ENCODE measurements around the gene FOXA3. TPM values are rescaled to one million over a fixed set of nuclear protein-coding genes. Genes with fewer than 3 reads are reported as not detected.
A peak's percentile ranks its signal among the peaks of the same experiment; 100 is the strongest.

The FOXA3 gene
- total RNA-seq, 1 experiment from 2014 or later, result not detected

DNA sequence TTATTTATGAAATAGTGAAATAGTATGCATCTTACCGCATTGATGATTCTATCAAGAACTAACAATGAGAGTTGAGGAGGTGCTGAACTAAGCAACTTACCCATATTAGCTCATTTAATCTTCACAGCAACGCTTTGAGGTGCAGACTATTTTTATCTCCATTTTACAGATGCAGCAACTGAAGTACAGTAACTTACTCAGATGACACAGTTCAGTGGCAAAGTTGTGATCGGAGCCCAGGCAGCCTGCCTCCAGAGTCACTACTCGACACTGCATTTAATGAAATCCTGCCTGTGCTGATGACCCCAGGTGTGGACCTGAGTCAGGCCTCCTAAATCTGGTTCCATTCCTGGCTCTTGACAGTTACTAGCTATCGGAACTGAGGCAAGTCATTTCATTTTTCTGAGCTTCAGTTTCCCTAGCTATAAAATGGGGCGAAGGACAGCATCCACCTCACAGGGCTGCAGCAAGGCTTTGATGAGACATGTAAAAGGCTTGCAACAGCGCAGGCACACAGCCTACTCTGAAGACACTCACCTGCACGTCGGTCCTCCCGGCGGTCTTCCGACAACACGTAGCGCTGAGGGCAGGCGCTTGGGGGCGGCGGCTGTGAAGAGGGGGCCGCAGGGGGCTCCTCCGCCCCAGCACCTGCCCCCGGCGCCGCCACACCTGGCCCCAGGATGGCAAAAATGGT, 36.8 kb downstream of the FOXA3 start:
- TF ChIP-seq, protein P1, sequence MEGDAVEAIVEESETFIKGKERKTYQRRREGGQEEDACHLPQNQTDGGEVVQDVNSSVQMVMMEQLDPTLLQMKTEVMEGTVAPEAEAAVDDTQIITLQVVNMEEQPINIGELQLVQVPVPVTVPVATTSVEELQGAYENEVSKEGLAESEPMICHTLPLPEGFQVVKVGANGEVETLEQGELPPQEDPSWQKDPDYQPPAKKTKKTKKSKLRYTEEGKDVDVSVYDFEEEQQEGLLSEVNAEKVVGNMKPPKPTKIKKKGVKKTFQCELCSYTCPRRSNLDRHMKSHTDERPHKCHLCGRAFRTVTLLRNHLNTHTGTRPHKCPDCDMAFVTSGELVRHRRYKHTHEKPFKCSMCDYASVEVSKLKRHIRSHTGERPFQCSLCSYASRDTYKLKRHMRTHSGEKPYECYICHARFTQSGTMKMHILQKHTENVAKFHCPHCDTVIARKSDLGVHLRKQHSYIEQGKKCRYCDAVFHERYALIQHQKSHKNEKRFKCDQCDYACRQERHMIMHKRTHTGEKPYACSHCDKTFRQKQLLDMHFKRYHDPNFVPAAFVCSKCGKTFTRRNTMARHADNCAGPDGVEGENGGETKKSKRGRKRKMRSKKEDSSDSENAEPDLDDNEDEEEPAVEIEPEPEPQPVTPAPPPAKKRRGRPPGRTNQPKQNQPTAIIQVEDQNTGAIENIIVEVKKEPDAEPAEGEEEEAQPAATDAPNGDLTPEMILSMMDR (conservative IDR thresholded peaks at IDR 0.05; ENCODE audit: low read depth, low read length), result no peak
- no peak for TF ChIP-seq EZH2 (IDR thresholded peaks at IDR 0.05; ENCODE audit: borderline replicate concordance, low read depth, low read length, poor library complexity, severe bottlenecking)
- Histone ChIP-seq H3K4me1 (ENCODE audit: insufficient read depth, low read length, poor library complexity, severe bottlenecking) (peaks cover 3% of the 10 kb centered on the region), H3K9me3 (ENCODE audit: low read depth, low read length, poor library complexity, severe bottlenecking) (no peaks in the 10 kb centered on the region), H3K27ac (ENCODE audit: low read depth, low read length, poor library complexity, severe bottlenecking) (no peak overlapping the region), H3K27me3 (replicated peaks; ENCODE audit: insufficient read depth, low read depth, low read length, poor library complexity) (no peaks in the 10 kb centered on the region), H3K36me3 (ENCODE audit: insufficient read depth, low read length, poor library complexity, severe bottlenecking) (peaks cover 3% of the 10 kb centered on the region), H3K4me3 (ENCODE audit: low read depth, low read length, poor library complexity, severe bottlenecking) (peak overlapping the region; percentile 76)
- intact Hi-C loops (cut with micrococcal nuclease; ENCODE audit: unreplicated experiment), result no loop called here
- BruUV-seq (replicated peaks), result no TSS peak
- ChIA-PET POLR2A (ENCODE audit: low non-redundant PET) (no interaction called here), CTCF (interaction anchor here (0.6 kb wide), 2 partner anchors 45 to 131 kb away, joined by 3 to 5 read pairs; no protein-coding TSS in a partner anchor)
- DNase-seq (ENCODE audit: low spot score), result no peak

DNA sequence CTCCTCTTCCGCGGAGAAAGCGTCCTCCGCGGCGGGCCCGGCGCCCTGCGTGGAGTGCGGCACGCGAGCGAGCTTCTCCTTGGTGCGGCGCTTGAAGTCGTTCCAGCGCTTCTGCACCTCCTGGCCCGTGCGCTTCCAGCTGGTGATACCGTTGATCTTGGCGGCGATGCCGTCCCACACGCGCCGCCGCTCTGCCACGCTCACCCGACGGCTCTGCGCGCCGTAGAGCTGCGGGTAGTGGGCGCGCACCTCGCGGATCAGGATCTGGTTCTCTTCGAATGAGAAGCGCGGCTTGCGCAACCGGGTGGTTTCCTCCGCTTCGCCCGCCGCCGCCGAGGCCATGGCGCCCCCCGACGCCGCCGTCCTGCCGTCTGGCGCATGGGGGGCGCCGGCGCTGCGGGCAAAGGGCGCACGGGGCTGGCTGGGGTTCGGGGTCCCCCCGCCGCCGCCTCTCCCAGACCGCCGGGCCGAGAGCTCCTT, 37.3 kb downstream of the FOXA3 start:
- H3K4me1 ChIP-seq (ENCODE audit: insufficient read depth, low read length, poor library complexity, severe bottlenecking), result peaks cover 3% of the 10 kb centered on the region
- no peaks in the 10 kb centered on the region for H3K9me3 ChIP-seq (ENCODE audit: low read depth, low read length, poor library complexity, severe bottlenecking)
- no TSS peak for BruUV-seq (replicated peaks)
- peak overlapping the region; percentile 58 for H3K27ac ChIP-seq (ENCODE audit: low read depth, low read length, poor library complexity, severe bottlenecking)
- TF ChIP-seq, protein P1 (conservative IDR thresholded peaks at IDR 0.05; ENCODE audit: low read depth, low read length), result no peak
- no peak for TF ChIP-seq EZH2 (IDR thresholded peaks at IDR 0.05; ENCODE audit: borderline replicate concordance, low read depth, low read length, poor library complexity, severe bottlenecking)
- DNase-seq (ENCODE audit: low spot score), result peak; percentile 65
- peaks cover 3% of the 10 kb centered on the region for H3K36me3 ChIP-seq (ENCODE audit: insufficient read depth, low read length, poor library complexity, severe bottlenecking)
- H3K4me3 ChIP-seq (ENCODE audit: low read depth, low read length, poor library complexity, severe bottlenecking), result peak overlapping the region; percentile 76
- no peaks in the 10 kb centered on the region for H3K27me3 ChIP-seq (replicated peaks; ENCODE audit: insufficient read depth, low read depth, low read length, poor library complexity)
- intact Hi-C loops (cut with micrococcal nuclease; ENCODE audit: unreplicated experiment), result no loop called here
- CTCF ChIA-PET, result interaction anchor here (0.6 to 0.7 kb wide), 3 partner anchors 45 to 423 kb away, joined by 3 to 5 read pairs (median 3); no protein-coding TSS in a partner anchor
- POLR2A ChIA-PET (ENCODE audit: low non-redundant PET), result no interaction called here

DNA sequence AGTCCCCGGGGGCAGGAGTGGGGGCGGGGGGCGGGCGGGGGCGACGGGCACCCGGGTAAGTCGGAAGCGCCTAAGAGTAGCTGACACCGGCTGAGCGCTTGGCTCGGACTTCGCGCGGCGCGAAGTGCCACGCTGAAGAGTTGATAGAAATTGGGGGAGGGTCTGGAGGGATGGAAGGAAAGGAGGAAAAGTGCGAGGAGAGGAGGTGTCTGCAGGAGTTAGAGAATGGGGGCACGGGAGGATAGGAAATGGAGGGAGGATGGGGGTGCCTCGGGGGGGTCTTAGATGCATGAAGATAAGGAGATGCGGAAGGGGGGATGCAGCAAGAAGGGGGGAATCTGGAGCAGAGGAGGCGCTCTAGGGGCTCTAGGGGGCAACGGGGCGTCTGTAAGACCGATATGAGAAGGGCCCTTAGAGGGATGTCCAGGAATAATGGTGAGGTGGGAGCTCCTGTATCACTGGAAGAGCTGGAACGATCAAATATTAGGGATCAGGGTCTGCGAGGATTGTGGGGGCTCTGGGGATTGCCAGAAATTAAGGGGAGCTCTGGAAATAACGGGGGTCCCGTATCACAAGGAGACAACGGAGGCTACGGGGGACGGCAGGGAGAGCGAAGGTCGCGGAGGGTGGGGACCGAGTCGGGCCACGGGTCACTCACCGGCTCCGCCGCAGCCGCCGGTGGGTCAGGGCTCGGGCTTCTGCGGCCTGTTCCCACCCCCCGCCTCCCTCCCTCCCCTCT, 38.0 kb downstream of the FOXA3 start, which contains the start of gene MYPOP:
Gene MYPOP (minus strand): TSS at position 702 of the 739 bp plus-strand sequence. CDS start 840 bp downstream, outside the sequence.
- Histone ChIP-seq H3K4me3 (ENCODE audit: low read depth, low read length, poor library complexity, severe bottlenecking) (peak within 1 kb of the TSS; percentile 76), H3K4me1 (ENCODE audit: insufficient read depth, low read length, poor library complexity, severe bottlenecking) (peaks cover 3% of the 10 kb centered on the region), H3K27ac (ENCODE audit: low read depth, low read length, poor library complexity, severe bottlenecking) (peak within 1 kb of the TSS; percentile 58), H3K27me3 (replicated peaks; ENCODE audit: insufficient read depth, low read depth, low read length, poor library complexity) (no peaks in the 10 kb centered on the region), H3K9me3 (ENCODE audit: low read depth, low read length, poor library complexity, severe bottlenecking) (no peaks in the 10 kb centered on the region), H3K36me3 (ENCODE audit: insufficient read depth, low read length, poor library complexity, severe bottlenecking) (peaks cover 3% of the 10 kb centered on the region)
- peak; percentile 35 for DNase-seq (ENCODE audit: low spot score)
- intact Hi-C loops (cut with micrococcal nuclease; ENCODE audit: unreplicated experiment), result no loop called here
- BruUV-seq (replicated peaks), result no TSS peak
- TF ChIP-seq, protein P1 (conservative IDR thresholded peaks at IDR 0.05; ENCODE audit: low read depth, low read length), result no peak
- TF ChIP-seq EZH2 (IDR thresholded peaks at IDR 0.05; ENCODE audit: borderline replicate concordance, low read depth, low read length, poor library complexity, severe bottlenecking), result no peak
- ChIA-PET CTCF (interaction anchor here (0.6 to 1.2 kb wide), 6 partner anchors 16 to 423 kb away, joined by 3 to 5 read pairs (median 4); no protein-coding TSS in a partner anchor), POLR2A (ENCODE audit: low non-redundant PET) (no interaction called here)
